ENCODE measurements around the gene SNX9. TPM values are rescaled to one million over a fixed set of nuclear protein-coding genes. Genes with fewer than 3 reads are reported as not detected.
"Not testable (repeated sequence)": the region's sequence is repeated elsewhere in the genome, so short reads cannot be mapped to it uniquely, and the experiment has no call there.

Gene SNX9
- total RNA-seq, 1 experiment from 2014 or later = 31.3 TPM

DNA sequence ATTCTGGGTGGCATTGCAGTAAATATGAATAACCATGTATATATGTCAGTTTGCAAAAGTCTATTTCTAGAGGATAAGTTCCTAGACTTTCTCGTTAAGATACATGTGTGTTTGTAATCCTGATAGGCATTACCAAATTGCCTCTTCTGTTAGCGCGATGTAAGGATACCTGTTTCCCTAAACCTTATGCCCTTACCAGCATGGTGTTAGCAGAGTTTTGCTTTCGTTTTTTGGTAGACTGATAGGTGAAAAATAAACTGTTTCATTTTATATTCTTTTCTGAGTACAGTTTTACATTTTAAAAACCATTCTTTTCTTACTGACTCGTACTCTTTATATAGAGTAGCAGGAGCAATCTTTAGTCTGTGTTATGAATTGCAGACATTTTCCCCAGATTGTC lies 32.3 kb downstream of the SNX9 start:
- Histone ChIP-seq H4K91ac (ENCODE audit: insufficient read length, low read depth, low read length) (no peak overlapping the region), H3K4me1 (ENCODE audit: insufficient read depth, low read length) (peaks cover under 1% of the 10 kb centered on the region; the same call in 1 of the 2 replicates), H4K8ac (replicated peaks; ENCODE audit: insufficient read length, low read depth, low read length) (no peak overlapping the region), H3K27me3 (ENCODE audit: insufficient read depth, low read length) (no peaks in the 10 kb centered on the region), H3K9me3 (ENCODE audit: control insufficient read depth, low read depth, low read length) (no peaks in the 10 kb centered on the region), H2AK5ac (ENCODE audit: insufficient read length, low read length) (no peak overlapping the region), H3K56ac (ENCODE audit: insufficient read length, low read depth, low read length) (no peak overlapping the region), H3K4ac (ENCODE audit: low read depth, low read length) (no peak overlapping the region), H3K79me2 (ENCODE audit: insufficient read depth, low read length) (peaks cover 48% of the 10 kb centered on the region; the same call in 1 of the 2 replicates), H2BK20ac (ENCODE audit: low read depth, low read length, poor library complexity, severe bottlenecking) (no peak overlapping the region), H2BK12ac (ENCODE audit: insufficient read length, low read depth, low read length) (no peak overlapping the region), H2BK5ac (ENCODE audit: insufficient read length, low read length) (no peak overlapping the region), H4K20me1 (ENCODE audit: control insufficient read depth, insufficient read depth, insufficient read length) (no peaks in the 10 kb centered on the region), H3K9ac (ENCODE audit: extremely low read depth, insufficient read length, low read length) (no peak overlapping the region), H3K4me2 (ENCODE audit: insufficient read depth, insufficient read length, low read length) (no peak overlapping the region), H2BK120ac (ENCODE audit: low read depth, low read length, poor library complexity, severe bottlenecking) (no peak overlapping the region), H3T11ph (ENCODE audit: low read length) (no peak overlapping the region), H4K5ac (ENCODE audit: insufficient read length, low read depth, low read length) (no peak overlapping the region), H3K27ac (ENCODE audit: insufficient read length, low read depth, low read length) (no peak overlapping the region), H2BK15ac (ENCODE audit: low read depth, low read length) (no peak overlapping the region), H3K18ac (ENCODE audit: insufficient read length, low read depth, low read length) (no peak overlapping the region), H2AFZ (ENCODE audit: low read length) (no peak overlapping the region), H3K14ac (ENCODE audit: insufficient read depth, low read length) (no peak overlapping the region), H3K79me1 (ENCODE audit: insufficient read depth, low read depth, low read length, poor library complexity, severe bottlenecking) (peaks cover 2% of the 10 kb centered on the region), H3K23me2 (ENCODE audit: insufficient read length, low read depth, low read length, poor library complexity, severe bottlenecking) (no peaks in the 10 kb centered on the region), H3K23ac (ENCODE audit: insufficient read length, low read depth, low read length) (no peak overlapping the region)
- TF ChIP-seq, protein P1, sequence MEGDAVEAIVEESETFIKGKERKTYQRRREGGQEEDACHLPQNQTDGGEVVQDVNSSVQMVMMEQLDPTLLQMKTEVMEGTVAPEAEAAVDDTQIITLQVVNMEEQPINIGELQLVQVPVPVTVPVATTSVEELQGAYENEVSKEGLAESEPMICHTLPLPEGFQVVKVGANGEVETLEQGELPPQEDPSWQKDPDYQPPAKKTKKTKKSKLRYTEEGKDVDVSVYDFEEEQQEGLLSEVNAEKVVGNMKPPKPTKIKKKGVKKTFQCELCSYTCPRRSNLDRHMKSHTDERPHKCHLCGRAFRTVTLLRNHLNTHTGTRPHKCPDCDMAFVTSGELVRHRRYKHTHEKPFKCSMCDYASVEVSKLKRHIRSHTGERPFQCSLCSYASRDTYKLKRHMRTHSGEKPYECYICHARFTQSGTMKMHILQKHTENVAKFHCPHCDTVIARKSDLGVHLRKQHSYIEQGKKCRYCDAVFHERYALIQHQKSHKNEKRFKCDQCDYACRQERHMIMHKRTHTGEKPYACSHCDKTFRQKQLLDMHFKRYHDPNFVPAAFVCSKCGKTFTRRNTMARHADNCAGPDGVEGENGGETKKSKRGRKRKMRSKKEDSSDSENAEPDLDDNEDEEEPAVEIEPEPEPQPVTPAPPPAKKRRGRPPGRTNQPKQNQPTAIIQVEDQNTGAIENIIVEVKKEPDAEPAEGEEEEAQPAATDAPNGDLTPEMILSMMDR (conservative IDR thresholded peaks at IDR 0.05) = no peak
- H3K27ac Mint-ChIP-seq = peak overlapping the region in 1 of 3 experiments; percentile 76; a peak in 1 of 7 replicates
- no peaks in the 10 kb centered on the region for H3K27me3 Mint-ChIP-seq (ENCODE audit: low read depth)
- peaks cover 13 to 14% of the 10 kb centered on the region in 2 experiments; a peak in 4 of 5 replicates for H3K9me3 Mint-ChIP-seq
- H3K36me3 Mint-ChIP-seq (ENCODE audit: insufficient read depth in 1 of 3, low read depth in 3 of 3) = peaks cover 12 to 15% (median 12%) of the 10 kb centered on the region in 3 experiments
- H3K4me1 Mint-ChIP-seq = peaks cover 19 to 40% of the 10 kb centered on the region in 2 experiments
- no peak for DNase-seq
- no CpG with 5 or more reads among the region's 5 CpGs for WGBS (ENCODE audit: extremely low coverage, insufficient read length, low lambda C conversion rate)
- no peak overlapping the region for H3K4me3 Mint-ChIP-seq

DNA sequence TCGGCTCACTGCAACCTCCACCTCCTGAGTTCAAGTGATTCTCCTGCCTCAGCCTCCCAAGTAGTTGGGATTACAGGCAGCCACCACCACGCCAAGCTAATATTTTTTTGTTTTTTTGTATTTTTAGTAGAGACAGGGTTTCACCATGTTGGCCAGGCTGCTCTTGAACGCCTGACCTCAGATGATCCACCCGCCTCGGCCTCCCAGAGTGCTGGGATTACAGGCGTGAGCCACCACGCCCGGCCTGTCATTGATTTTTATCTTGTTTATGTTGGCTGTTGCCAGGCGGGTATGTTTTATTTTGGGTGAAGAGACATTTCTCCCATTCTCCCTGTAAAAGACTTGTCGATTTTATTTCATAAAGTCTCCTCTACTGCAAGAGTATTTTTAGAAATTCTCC lies 32.8 kb downstream of the SNX9 start:
- H3K27me3 Mint-ChIP-seq (ENCODE audit: low read depth) = not testable (repeated sequence)
- H3K9me3 Mint-ChIP-seq = peaks cover 13 to 14% of the 10 kb centered on the region in 2 experiments; a peak in 4 of 5 replicates

More for the DNA sequence above, 32.8 kb downstream of the SNX9 start:
- not testable (repeated sequence) for H3K4me2 ChIP-seq (ENCODE audit: insufficient read depth, insufficient read length, low read length); H4K20me1 ChIP-seq (ENCODE audit: control insufficient read depth, insufficient read depth, insufficient read length); H2BK120ac ChIP-seq (ENCODE audit: low read depth, low read length, poor library complexity, severe bottlenecking); H3T11ph ChIP-seq (ENCODE audit: low read length); H2BK15ac ChIP-seq (ENCODE audit: low read depth, low read length); DNase-seq; H2AFZ ChIP-seq (ENCODE audit: low read length); H2BK12ac ChIP-seq (ENCODE audit: insufficient read length, low read depth, low read length); H3K14ac ChIP-seq (ENCODE audit: insufficient read depth, low read length); H3K23ac ChIP-seq (ENCODE audit: insufficient read length, low read depth, low read length); H3K27me3 ChIP-seq (ENCODE audit: insufficient read depth, low read length); H3K4me1 ChIP-seq (ENCODE audit: insufficient read depth, low read length); H3K4ac ChIP-seq (ENCODE audit: low read depth, low read length); H4K91ac ChIP-seq (ENCODE audit: insufficient read length, low read depth, low read length); H3K4me3 Mint-ChIP-seq; H3K9ac ChIP-seq (ENCODE audit: extremely low read depth, insufficient read length, low read length); H4K8ac ChIP-seq (replicated peaks; ENCODE audit: insufficient read length, low read depth, low read length); H4K5ac ChIP-seq (ENCODE audit: insufficient read length, low read depth, low read length); H3K56ac ChIP-seq (ENCODE audit: insufficient read length, low read depth, low read length); H2BK5ac ChIP-seq (ENCODE audit: insufficient read length, low read length); H3K79me1 ChIP-seq (ENCODE audit: insufficient read depth, low read depth, low read length, poor library complexity, severe bottlenecking); H2AK5ac ChIP-seq (ENCODE audit: insufficient read length, low read length); H3K18ac ChIP-seq (ENCODE audit: insufficient read length, low read depth, low read length); H3K23me2 ChIP-seq (ENCODE audit: insufficient read length, low read depth, low read length, poor library complexity, severe bottlenecking); H2BK20ac ChIP-seq (ENCODE audit: low read depth, low read length, poor library complexity, severe bottlenecking); H3K27ac ChIP-seq (ENCODE audit: insufficient read length, low read depth, low read length); H3K9me3 ChIP-seq (ENCODE audit: control insufficient read depth, low read depth, low read length)
- H3K79me2 ChIP-seq (ENCODE audit: insufficient read depth, low read length) = peaks cover 47% of the 10 kb centered on the region; the same call in 1 of the 2 replicates
- peaks cover 12 to 15% (median 12%) of the 10 kb centered on the region in 3 experiments for H3K36me3 Mint-ChIP-seq (ENCODE audit: insufficient read depth in 1 of 3, low read depth in 3 of 3)
- peak overlapping the region in 1 of 3 experiments; percentile 76; a peak in 1 of 7 replicates for H3K27ac Mint-ChIP-seq
- H3K4me1 Mint-ChIP-seq = peaks cover 23 to 43% of the 10 kb centered on the region in 2 experiments
- WGBS (ENCODE audit: extremely low coverage, insufficient read length, low lambda C conversion rate) = no CpG with 5 or more reads among the region's 10 CpGs

Data from H9 (cell line).